Measurements from ENCODE around the gene ZBTB17.
A peak's percentile ranks its signal among the peaks of the same experiment; 100 is the strongest.

The ZBTB17 gene

GRCh38 chr1:16014509-16015482, 38.9 kb upstream of the ZBTB17 start:
- no peak overlapping the region for H3K27ac ChIP-seq (replicated peaks)
- no peak overlapping the region for H3K4me3 ChIP-seq (replicated peaks; ENCODE audit: insufficient read depth, low read length)
- DNase-seq (ENCODE audit: low read depth in 1 of 2, low spot score in 1 of 2): no peak
- no peak for TF ChIP-seq SPI1 (IDR thresholded peaks at IDR 0.05; ENCODE audit: borderline replicate concordance, low read depth)
- TF ChIP-seq, protein P1, sequence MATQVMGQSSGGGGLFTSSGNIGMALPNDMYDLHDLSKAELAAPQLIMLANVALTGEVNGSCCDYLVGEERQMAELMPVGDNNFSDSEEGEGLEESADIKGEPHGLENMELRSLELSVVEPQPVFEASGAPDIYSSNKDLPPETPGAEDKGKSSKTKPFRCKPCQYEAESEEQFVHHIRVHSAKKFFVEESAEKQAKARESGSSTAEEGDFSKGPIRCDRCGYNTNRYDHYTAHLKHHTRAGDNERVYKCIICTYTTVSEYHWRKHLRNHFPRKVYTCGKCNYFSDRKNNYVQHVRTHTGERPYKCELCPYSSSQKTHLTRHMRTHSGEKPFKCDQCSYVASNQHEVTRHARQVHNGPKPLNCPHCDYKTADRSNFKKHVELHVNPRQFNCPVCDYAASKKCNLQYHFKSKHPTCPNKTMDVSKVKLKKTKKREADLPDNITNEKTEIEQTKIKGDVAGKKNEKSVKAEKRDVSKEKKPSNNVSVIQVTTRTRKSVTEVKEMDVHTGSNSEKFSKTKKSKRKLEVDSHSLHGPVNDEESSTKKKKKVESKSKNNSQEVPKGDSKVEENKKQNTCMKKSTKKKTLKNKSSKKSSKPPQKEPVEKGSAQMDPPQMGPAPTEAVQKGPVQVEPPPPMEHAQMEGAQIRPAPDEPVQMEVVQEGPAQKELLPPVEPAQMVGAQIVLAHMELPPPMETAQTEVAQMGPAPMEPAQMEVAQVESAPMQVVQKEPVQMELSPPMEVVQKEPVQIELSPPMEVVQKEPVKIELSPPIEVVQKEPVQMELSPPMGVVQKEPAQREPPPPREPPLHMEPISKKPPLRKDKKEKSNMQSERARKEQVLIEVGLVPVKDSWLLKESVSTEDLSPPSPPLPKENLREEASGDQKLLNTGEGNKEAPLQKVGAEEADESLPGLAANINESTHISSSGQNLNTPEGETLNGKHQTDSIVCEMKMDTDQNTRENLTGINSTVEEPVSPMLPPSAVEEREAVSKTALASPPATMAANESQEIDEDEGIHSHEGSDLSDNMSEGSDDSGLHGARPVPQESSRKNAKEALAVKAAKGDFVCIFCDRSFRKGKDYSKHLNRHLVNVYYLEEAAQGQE (IDR thresholded peaks at IDR 0.05; ENCODE audit: insufficient replicate concordance, low read depth): no peak
- TF ChIP-seq CTCF (IDR thresholded peaks at IDR 0.05; ENCODE audit: insufficient read depth, low read length): no peak
- TF ChIP-seq POLR2AphosphoS5 (IDR thresholded peaks at IDR 0.05; ENCODE audit: low read depth): no peak
- TF ChIP-seq GABPA (IDR thresholded peaks at IDR 0.05; ENCODE audit: low read depth): no peak
- H3K27me3 ChIP-seq (ENCODE audit: insufficient read depth, poor library complexity, severe bottlenecking): no peaks in the 10 kb centered on the region

DNA sequence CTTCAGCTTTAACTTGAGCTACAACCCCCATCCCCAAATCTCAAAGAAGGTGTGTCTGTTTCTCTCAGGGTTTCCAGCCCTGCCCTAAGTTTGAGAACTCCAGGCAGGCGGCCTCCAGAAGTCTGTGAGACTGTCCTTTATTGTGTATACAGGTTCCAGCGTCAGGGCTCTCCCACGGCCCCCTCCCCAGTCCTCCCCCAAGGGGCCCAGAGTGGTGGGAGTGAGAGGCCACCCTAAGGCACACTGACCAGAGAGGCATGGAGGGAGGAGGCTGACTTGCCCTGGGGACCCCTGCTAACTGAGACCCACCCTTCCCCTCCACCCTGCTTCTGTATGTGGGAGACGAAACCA, 38.0 kb upstream of the ZBTB17 start:
- Histone ChIP-seq H3K27me3 (ENCODE audit: insufficient read depth, poor library complexity, severe bottlenecking) (no peaks in the 10 kb centered on the region), H3K4me3 (replicated peaks; ENCODE audit: insufficient read depth, low read length) (no peak overlapping the region), H3K27ac (replicated peaks) (no peak overlapping the region)
- no peak for DNase-seq (ENCODE audit: low read depth in 1 of 2, low spot score in 1 of 2)
- TF ChIP-seq POLR2AphosphoS5 (IDR thresholded peaks at IDR 0.05; ENCODE audit: low read depth) (no peak), GABPA (IDR thresholded peaks at IDR 0.05; ENCODE audit: low read depth) (no peak), SPI1 (IDR thresholded peaks at IDR 0.05; ENCODE audit: borderline replicate concordance, low read depth) (no peak), CTCF (IDR thresholded peaks at IDR 0.05; ENCODE audit: insufficient read depth, low read length) (no peak)
- TF ChIP-seq, protein P1 (IDR thresholded peaks at IDR 0.05; ENCODE audit: insufficient replicate concordance, low read depth): no peak

DNA sequence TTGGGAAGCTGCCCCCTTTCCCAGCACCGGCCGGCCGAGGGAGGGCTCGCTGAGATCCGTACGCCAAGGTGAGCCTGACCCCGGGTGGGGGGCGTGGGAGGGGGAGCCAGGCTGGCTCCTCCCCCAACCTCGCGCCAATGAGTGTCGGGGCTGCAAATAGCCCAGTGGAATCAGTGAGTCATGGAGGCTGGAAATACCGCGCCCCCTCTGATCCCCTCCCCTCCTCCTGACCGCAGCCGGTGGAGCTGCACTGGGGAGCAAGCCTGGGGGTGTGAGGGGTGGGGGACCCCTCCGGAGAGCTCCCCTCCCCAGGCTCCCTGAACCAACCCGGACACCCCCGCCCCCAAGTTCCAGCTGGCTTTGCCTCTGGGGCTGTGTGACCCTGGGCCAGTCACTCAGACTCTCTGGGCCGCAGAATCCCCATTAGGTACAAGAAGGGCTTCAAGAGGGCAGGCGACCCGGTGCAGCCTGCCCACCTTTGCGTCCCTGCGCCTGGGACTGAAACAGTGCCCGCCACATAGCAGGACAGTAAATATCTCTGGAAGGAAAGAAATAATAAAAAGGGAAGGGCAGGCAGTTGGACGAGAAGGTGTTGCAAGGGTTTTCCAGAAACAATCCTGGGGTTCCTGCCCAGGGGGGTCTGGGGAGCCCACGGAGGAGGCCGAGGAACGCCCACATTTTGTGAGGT, 37.5 kb upstream of the ZBTB17 start:
- DNase-seq (ENCODE audit: low read depth in 1 of 2, low spot score in 1 of 2): peak; percentile 8 to 79
- Histone ChIP-seq H3K4me3 (replicated peaks; ENCODE audit: insufficient read depth, low read length) (peak overlapping the region; percentile 34), H3K27ac (replicated peaks) (no peak overlapping the region; the same call in 1 of the 2 replicates), H3K27me3 (ENCODE audit: insufficient read depth, poor library complexity, severe bottlenecking) (no peaks in the 10 kb centered on the region)
- no peak for TF ChIP-seq CTCF (IDR thresholded peaks at IDR 0.05; ENCODE audit: insufficient read depth, low read length)
- TF ChIP-seq, protein P1 (IDR thresholded peaks at IDR 0.05; ENCODE audit: insufficient replicate concordance, low read depth): no peak
- no peak for TF ChIP-seq POLR2AphosphoS5 (IDR thresholded peaks at IDR 0.05; ENCODE audit: low read depth)
- TF ChIP-seq SPI1 (IDR thresholded peaks at IDR 0.05; ENCODE audit: borderline replicate concordance, low read depth): no peak
- TF ChIP-seq GABPA (IDR thresholded peaks at IDR 0.05; ENCODE audit: low read depth): no peak
